Measurements from ENCODE around the gene RASL11B.

- TF ChIP-seq CTCF (IDR thresholded peaks at IDR 0.05): no peak
- TF ChIP-seq POLR2A (IDR thresholded peaks at IDR 0.05): no peak
Observed at GRCh38 chr4:52873191-52873590, 11.1 kb downstream of the RASL11B start.
